Neural progenitor cell (in vitro differentiated cells): ENCODE results near the gene CBX8.

Experiments
- EZH2 ChIP-seq: fragments of 200-600 bp; sonication (generic); IDR thresholded peaks from 2 replicates; pipeline ENCODE4 v1.6.1; 2017; ENCODE audit warnings: antibody characterized with exemption, mild to moderate bottlenecking, moderate library complexity
- EZH2phosphoT487 ChIP-seq: fragments of 200-600 bp; sonication (generic); IDR thresholded peaks from 2 replicates; pipeline ENCODE4 v1.6.1; 2017; ENCODE audit warnings: antibody characterized with exemption
- TF ChIP-seq, protein P1 (sequence below): fragments of 200-600 bp; sonication (generic); IDR thresholded peaks from 2 replicates; pipeline ENCODE4 v1.5.1; 2017; ENCODE audit warnings: antibody characterized with exemption, mild to moderate bottlenecking

DNA sequence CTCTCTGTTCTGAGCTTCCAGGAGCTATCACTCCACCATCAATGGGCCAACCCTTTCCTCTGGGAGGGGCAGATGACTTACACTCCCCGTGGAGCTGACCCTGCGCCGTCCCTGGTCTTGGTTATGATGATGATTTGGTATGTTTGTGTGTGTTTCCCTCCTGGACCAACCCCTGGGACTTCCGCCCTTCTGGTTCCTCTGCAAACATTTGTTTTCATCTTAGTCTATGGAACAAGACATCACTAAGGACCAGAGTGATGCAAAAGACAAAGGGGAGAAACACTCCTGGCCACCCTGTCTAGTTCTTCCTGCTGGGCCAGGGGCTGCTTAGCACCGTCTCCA is 28.7 kb upstream of the CBX8 start:
- TF ChIP-seq, protein P1, sequence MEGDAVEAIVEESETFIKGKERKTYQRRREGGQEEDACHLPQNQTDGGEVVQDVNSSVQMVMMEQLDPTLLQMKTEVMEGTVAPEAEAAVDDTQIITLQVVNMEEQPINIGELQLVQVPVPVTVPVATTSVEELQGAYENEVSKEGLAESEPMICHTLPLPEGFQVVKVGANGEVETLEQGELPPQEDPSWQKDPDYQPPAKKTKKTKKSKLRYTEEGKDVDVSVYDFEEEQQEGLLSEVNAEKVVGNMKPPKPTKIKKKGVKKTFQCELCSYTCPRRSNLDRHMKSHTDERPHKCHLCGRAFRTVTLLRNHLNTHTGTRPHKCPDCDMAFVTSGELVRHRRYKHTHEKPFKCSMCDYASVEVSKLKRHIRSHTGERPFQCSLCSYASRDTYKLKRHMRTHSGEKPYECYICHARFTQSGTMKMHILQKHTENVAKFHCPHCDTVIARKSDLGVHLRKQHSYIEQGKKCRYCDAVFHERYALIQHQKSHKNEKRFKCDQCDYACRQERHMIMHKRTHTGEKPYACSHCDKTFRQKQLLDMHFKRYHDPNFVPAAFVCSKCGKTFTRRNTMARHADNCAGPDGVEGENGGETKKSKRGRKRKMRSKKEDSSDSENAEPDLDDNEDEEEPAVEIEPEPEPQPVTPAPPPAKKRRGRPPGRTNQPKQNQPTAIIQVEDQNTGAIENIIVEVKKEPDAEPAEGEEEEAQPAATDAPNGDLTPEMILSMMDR, result no peak
- no peak for TF ChIP-seq EZH2
- no peak for TF ChIP-seq EZH2phosphoT487
